H9 (cell line): ENCODE results near the gene EVI5. TPM values are rescaled to one million over a fixed set of nuclear protein-coding genes. Genes with fewer than 3 reads are reported as not detected.

Source experiments
- DNase-seq: peaks from one replicate; pipeline ENCODE4 v3.0.0-alpha.2; 2017
- H2AFZ ChIP-seq: one replicate; pipeline ENCODE4 v1.6.1; 2013; ENCODE audit warnings: mild to moderate bottlenecking, low read length, control low read depth, moderate library complexity
- H2AK5ac ChIP-seq: 2 replicates; pipeline ENCODE4 v1.6.1; 2013; ENCODE audit warnings: low read length, control low read depth, mixed read lengths; ENCODE audit not compliant: insufficient read length
- H2BK120ac ChIP-seq: one replicate; pipeline ENCODE4 v1.6.1; 2013; ENCODE audit warnings: low read depth, mild to moderate bottlenecking, low read length, control low read depth, inconsistent platforms; ENCODE audit not compliant: poor library complexity, severe bottlenecking
- H2BK12ac ChIP-seq: 2 replicates; pipeline ENCODE4 v1.6.1; 2013; ENCODE audit warnings: low read length, control low read depth, mixed read lengths, low read depth; ENCODE audit not compliant: insufficient read length
- H2BK15ac ChIP-seq: 2 replicates; pipeline ENCODE4 v1.6.1; 2013; ENCODE audit warnings: low read depth, low read length, control low read depth
- H2BK20ac ChIP-seq: one replicate; pipeline ENCODE4 v1.6.1; 2013; ENCODE audit warnings: low read depth, mild to moderate bottlenecking, low read length, control low read depth, inconsistent platforms; ENCODE audit not compliant: poor library complexity, severe bottlenecking
- H2BK5ac ChIP-seq: 2 replicates; pipeline ENCODE4 v1.6.1; 2013; ENCODE audit warnings: low read length, control low read depth, mixed read lengths; ENCODE audit not compliant: insufficient read length
- H3K14ac ChIP-seq: 2 replicates; pipeline ENCODE4 v1.6.1; 2013; ENCODE audit warnings: low read length, control low read depth; ENCODE audit not compliant: insufficient read depth
- H3K18ac ChIP-seq: 2 replicates; pipeline ENCODE4 v1.6.1; 2013; ENCODE audit warnings: low read depth, mild to moderate bottlenecking, mixed read lengths, low read length, control low read depth; ENCODE audit not compliant: insufficient read length
- H3K23ac ChIP-seq: 2 replicates; pipeline ENCODE4 v1.6.1; 2013; ENCODE audit warnings: low read length, control low read depth, mixed read lengths, low read depth; ENCODE audit not compliant: insufficient read length
- H3K23me2 ChIP-seq: 2 replicates; pipeline ENCODE4 v1.6.1; 2013; ENCODE audit warnings: low read depth, mild to moderate bottlenecking, mixed read lengths, low read length, control low read depth; ENCODE audit not compliant: insufficient read length, poor library complexity, severe bottlenecking
- H3K27ac ChIP-seq: 2 replicates; pipeline ENCODE4 v1.5.1; 2013; ENCODE audit warnings: low read length, control low read depth, mixed read lengths, low read depth; ENCODE audit not compliant: insufficient read length
- H3K27me3 ChIP-seq: 2 replicates; pipeline ENCODE4 v1.6.1; 2013; ENCODE audit warnings: low read length, control low read depth, inconsistent platforms; ENCODE audit not compliant: insufficient read depth
- H3K4ac ChIP-seq: 2 replicates; pipeline ENCODE4 v1.6.1; 2013; ENCODE audit warnings: low read depth, mild to moderate bottlenecking, control low read depth, inconsistent platforms, low read length, moderate library complexity
- H3K4me1 ChIP-seq: 2 replicates; pipeline ENCODE4 v1.6.1; 2013; ENCODE audit warnings: low read length, control low read depth, inconsistent platforms; ENCODE audit not compliant: insufficient read depth
- H3K4me2 ChIP-seq: 2 replicates; pipeline ENCODE4 v1.6.1; 2013; ENCODE audit warnings: low read length, control low read depth, mixed read lengths; ENCODE audit not compliant: insufficient read length, insufficient read depth
- H3K56ac ChIP-seq: 2 replicates; pipeline ENCODE4 v1.6.1; 2013; ENCODE audit warnings: low read depth, mild to moderate bottlenecking, mixed read lengths, low read length, control low read depth; ENCODE audit not compliant: insufficient read length
- H3K79me1 ChIP-seq: 2 replicates; pipeline ENCODE4 v1.6.1; 2013; ENCODE audit warnings: low read depth, mild to moderate bottlenecking, moderate library complexity, low read length, control low read depth, inconsistent platforms; ENCODE audit not compliant: insufficient read depth, poor library complexity, severe bottlenecking
- H3K79me2 ChIP-seq: 2 replicates; pipeline ENCODE4 v1.6.1; 2013; ENCODE audit warnings: low read length, control low read depth, inconsistent platforms; ENCODE audit not compliant: insufficient read depth
- H3K9ac ChIP-seq: 2 replicates; pipeline ENCODE4 v1.6.1; 2013; ENCODE audit warnings: low read length, control low read depth, mixed read lengths; ENCODE audit not compliant: insufficient read length; ENCODE audit errors: extremely low read depth
- H3K9me3 ChIP-seq: one replicate; pipeline ENCODE4 v1.6.1; 2013; ENCODE audit warnings: low read depth, low read length, inconsistent platforms; ENCODE audit not compliant: control insufficient read depth
- H3T11ph ChIP-seq: one replicate; pipeline ENCODE4 v1.6.1; 2013; ENCODE audit warnings: mild to moderate bottlenecking, low read length, control low read depth, inconsistent platforms
- H4K20me1 ChIP-seq: one replicate; pipeline ENCODE4 v1.6.1; 2013; ENCODE audit not compliant: control insufficient read depth, insufficient read length, insufficient read depth
- H4K5ac ChIP-seq: 2 replicates; pipeline ENCODE4 v1.6.1; 2013; ENCODE audit warnings: low read depth, mild to moderate bottlenecking, mixed read lengths, low read length, control low read depth; ENCODE audit not compliant: insufficient read length
- H4K8ac ChIP-seq: replicated peaks from 2 replicates; pipeline ENCODE4 v1.6.1; 2013; ENCODE audit warnings: low read length, control low read depth, mixed read lengths, low read depth; ENCODE audit not compliant: insufficient read length
- H4K91ac ChIP-seq: 2 replicates; pipeline ENCODE4 v1.6.1; 2013; ENCODE audit warnings: low read depth, mild to moderate bottlenecking, moderate library complexity, mixed read lengths, low read length, control low read depth; ENCODE audit not compliant: insufficient read length
- H3K27ac Mint-ChIP-seq, 3 experiments: 2 replicates in 2 of 3; 3 replicates in 1 of 3; pipeline ENCODE4 v1.8.0; 2020 to 2021; ENCODE audit warnings: mixed read lengths in 3 of 3, mild to moderate bottlenecking in 1 of 3, moderate library complexity in 1 of 3
- H3K27me3 Mint-ChIP-seq: 2 replicates; pipeline ENCODE4 v1.8.0; 2021; ENCODE audit warnings: low read depth, mild to moderate bottlenecking, moderate library complexity, mixed read lengths
- H3K36me3 Mint-ChIP-seq, 3 experiments: 2 replicates in 2 of 3; 3 replicates in 1 of 3; pipeline ENCODE4 v1.8.0; 2020 to 2021; ENCODE audit warnings: low read depth in 3 of 3, mixed read lengths in 3 of 3; ENCODE audit not compliant: insufficient read depth in 1 of 3
- H3K4me1 Mint-ChIP-seq, 2 experiments: 2 replicates each; pipeline ENCODE4 v1.8.0; 2020; ENCODE audit warnings: mixed read lengths in 2 of 2
- H3K4me3 Mint-ChIP-seq, 2 experiments: 2 replicates in 1 of 2; 3 replicates in 1 of 2; pipeline ENCODE4 v1.8.0; 2020 to 2021; ENCODE audit warnings: mild to moderate bottlenecking in 2 of 2, mixed read lengths in 2 of 2, moderate library complexity in 1 of 2
- H3K9me3 Mint-ChIP-seq, 2 experiments: 2 replicates in 1 of 2; 3 replicates in 1 of 2; pipeline ENCODE4 v1.8.0; 2020; ENCODE audit warnings: mild to moderate bottlenecking in 2 of 2, mixed read lengths in 2 of 2, moderate library complexity in 1 of 2
- CTCF ChIP-seq: fragments of 200-600 bp; sonication (generic); conservative IDR thresholded peaks from 3 replicates; pipeline ENCODE4 v1.8.0; 2021; ENCODE audit warnings: antibody characterized with exemption, mild to moderate bottlenecking
- WGBS: extraction: QIAGEN DNeasy Blood & Tissue Kit; methylation state at CpG from one replicate; pipeline ENCODE4 v1.1.7; 2013; ENCODE audit warnings: missing lambda C conversion rate, low lambda C conversion rate, mixed read lengths; ENCODE audit not compliant: insufficient read length; ENCODE audit errors: extremely low coverage; 5-methylcytosine and 5-hydroxymethylcytosine counted together
- total RNA-seq: library from RNA; stranded (reverse); gene quantifications from 2 replicates; pipeline ENCODE4 v1.2.1, GENCODE V29; 2021

Gene EVI5
- total RNA-seq, 1 experiment from 2014 or later, result 9.7 TPM

- no peaks in the 10 kb centered on the region for H4K20me1 ChIP-seq
- no peaks in the 10 kb centered on the region for H3K27me3 ChIP-seq
- no peak overlapping the region for H3T11ph ChIP-seq
- no peak overlapping the region for H2AFZ ChIP-seq
- no CpG with 5 or more reads among the region's 2 CpGs for WGBS
- H2BK15ac ChIP-seq, result no peak overlapping the region
- H3K4me1 Mint-ChIP-seq, result peaks cover 4% of the 10 kb centered on the region in 2 experiments
- no peaks in the 10 kb centered on the region for H3K27me3 Mint-ChIP-seq
- H4K91ac ChIP-seq, result no peak overlapping the region
- H3K9ac ChIP-seq, result no peak overlapping the region
- no peaks in the 10 kb centered on the region; the same call in 1 of the 2 replicates for H3K79me2 ChIP-seq
- H3K79me1 ChIP-seq, result no peaks in the 10 kb centered on the region
- H3K23ac ChIP-seq, result no peak overlapping the region
- H3K4ac ChIP-seq, result no peak overlapping the region
- no peaks in the 10 kb centered on the region for H3K36me3 Mint-ChIP-seq
- no peak overlapping the region for H2BK20ac ChIP-seq
- no peak for TF ChIP-seq CTCF
- H3K9me3 Mint-ChIP-seq, result no peaks in the 10 kb centered on the region
- no peak overlapping the region for H3K27ac Mint-ChIP-seq
- H3K18ac ChIP-seq, result no peak overlapping the region
- no peak overlapping the region for H4K8ac ChIP-seq
- H2AK5ac ChIP-seq, result no peak overlapping the region
- H2BK12ac ChIP-seq, result no peak overlapping the region
- no peak overlapping the region for H3K4me2 ChIP-seq
- H2BK5ac ChIP-seq, result no peak overlapping the region
- H3K27ac ChIP-seq, result no peak overlapping the region
- H3K14ac ChIP-seq, result no peak overlapping the region
- H3K4me3 Mint-ChIP-seq, result no peak overlapping the region
- DNase-seq, result no peak
- H3K4me1 ChIP-seq, result no peaks in the 10 kb centered on the region
- H4K5ac ChIP-seq, result no peak overlapping the region
- no peaks in the 10 kb centered on the region for H3K23me2 ChIP-seq
- H3K56ac ChIP-seq, result no peak overlapping the region
- H3K9me3 ChIP-seq, result no peaks in the 10 kb centered on the region
- no peak overlapping the region for H2BK120ac ChIP-seq
Measured at GRCh38 chr1:92768296-92768695, 16.6 kb downstream of the EVI5 start.
